H1 (cell line): Measurements from ENCODE around the gene SLC43A3. TPM values are rescaled to one million over a fixed set of nuclear protein-coding genes. Genes with fewer than 3 reads are reported as not detected.

Source experiments
- CTCF ChIA-PET: fragments of 300-600 bp; sonication (Branson Sonifier 250); formaldehyde crosslinking; loops from one replicate; lab custom pipeline; 2021; ENCODE audit not compliant: partially characterized antibody; lab: Charles Lee
- POLR2A ChIA-PET: fragments of 300-600 bp; sonication (Branson Sonifier 250); formaldehyde crosslinking; loops from one replicate; lab custom pipeline; 2021; ENCODE audit warnings: inconsistent platforms; ENCODE audit not compliant: partially characterized antibody; lab: Charles Lee
- DNase-seq, 2 experiments: peaks; one replicate each; pipeline versions ENCODE4 v3.0.0 to v3.0.0-alpha.2; 2010 to 2022; ENCODE audit warnings: low spot score in 2 of 2, low read depth in 1 of 2, mixed read lengths in 1 of 2
- FAIRE-seq: peaks from 2 replicates; lab custom pipeline; 2011; peaks lifted over from hg19 to GRCh38; lab: Jason Lieb, UNC
- H2AFZ ChIP-seq: 2 replicates; pipeline ENCODE4 v1.8.1; 2012; ENCODE audit warnings: low read length, inconsistent platforms
- H2AK5ac ChIP-seq: 2 replicates; pipeline ENCODE4 v1.6.1; 2013; ENCODE audit warnings: low read depth, low read length
- H2BK120ac ChIP-seq: replicated peaks from 2 replicates; pipeline ENCODE3; 2013; ENCODE audit warnings: low read depth, low read length, inconsistent platforms
- H2BK12ac ChIP-seq: 2 replicates; pipeline ENCODE4 v1.6.1; 2013; ENCODE audit warnings: low read depth, low read length
- H2BK15ac ChIP-seq: 2 replicates; pipeline ENCODE4 v1.6.1; 2013; ENCODE audit warnings: low read length
- H2BK20ac ChIP-seq: 2 replicates; pipeline ENCODE4 v1.6.1; 2013; ENCODE audit warnings: low read length
- H2BK5ac ChIP-seq: 2 replicates; pipeline ENCODE4 v1.6.1; 2013; ENCODE audit warnings: low read depth, low read length
- H3K14ac ChIP-seq: 2 replicates; pipeline ENCODE4 v1.6.1; 2013; ENCODE audit warnings: inconsistent platforms; ENCODE audit not compliant: insufficient read length
- H3K18ac ChIP-seq: 2 replicates; pipeline ENCODE4 v1.6.1; 2013; ENCODE audit warnings: low read length; ENCODE audit errors: extremely low read depth
- H3K23ac ChIP-seq: 2 replicates; pipeline ENCODE4 v1.6.1; 2013; ENCODE audit warnings: inconsistent platforms; ENCODE audit not compliant: insufficient read length
- H3K23me2 ChIP-seq: 2 replicates; pipeline ENCODE4 v1.6.1; 2013; ENCODE audit warnings: low read depth, low read length
- H3K27ac ChIP-seq: 2 replicates; pipeline ENCODE4 v1.6.1; 2011; ENCODE audit warnings: low read depth, low read length, inconsistent platforms
- H3K27me3 ChIP-seq, 4 experiments: replicated peaks in 1 of 4; 1 replicate in 1 of 4; 2 replicates in 3 of 4; pipeline versions ENCODE4 v1.6.1 to v1.8.1; 2011 to 2013; ENCODE audit warnings: low read length in 3 of 4, mild to moderate bottlenecking in 3 of 4, inconsistent platforms in 2 of 4, mixed read lengths in 2 of 4, moderate library complexity in 1 of 4; ENCODE audit not compliant: control insufficient read depth in 3 of 4, insufficient read depth in 3 of 4; ENCODE audit errors: extremely low read depth in 1 of 4
- H3K36me3 ChIP-seq, 4 experiments: 2 replicates each; pipeline versions ENCODE4 v1.6.1 to v1.8.1; 2011 to 2013; ENCODE audit warnings: mild to moderate bottlenecking in 4 of 4, low read length in 3 of 4, moderate library complexity in 2 of 4, control low read depth in 1 of 4, inconsistent platforms in 1 of 4; ENCODE audit not compliant: insufficient read depth in 4 of 4, control insufficient read depth in 2 of 4
- H3K4ac ChIP-seq: replicated peaks from 2 replicates; pipeline ENCODE3; 2013; ENCODE audit warnings: low read length, low read depth, mixed read lengths, inconsistent platforms; ENCODE audit not compliant: insufficient read length
- H3K4me1 ChIP-seq, 4 experiments: replicated peaks in 1 of 4; 1 replicate in 1 of 4; 2 replicates in 3 of 4; pipeline versions ENCODE4 v1.6.1 to v1.8.1; 2011 to 2013; ENCODE audit warnings: low read length in 3 of 4, inconsistent platforms in 2 of 4, mixed read lengths in 1 of 4; ENCODE audit not compliant: insufficient read depth in 4 of 4, control insufficient read depth in 3 of 4
- H3K4me2 ChIP-seq, 2 experiments: 2 replicates each; pipeline versions ENCODE4 v1.6.1 to v1.8.1; 2011 to 2013; ENCODE audit warnings: low read depth in 2 of 2, low read length in 2 of 2, control low read depth in 1 of 2, inconsistent platforms in 1 of 2, mild to moderate bottlenecking in 1 of 2; ENCODE audit not compliant: insufficient read depth in 1 of 2
- H3K4me3 ChIP-seq, 4 experiments: fragments of 200-600, 300-600 bp in 1 of 4; sonication (generic), shearing (Covaris generic), sonication (Bioruptor Twin) in 1 of 4; 2 replicates each; pipeline versions ENCODE4 v1.5.1 to v1.8.1; 2011 to 2016; ENCODE audit warnings: low read length in 4 of 4, low read depth in 3 of 4, control low read depth in 2 of 4, inconsistent platforms in 2 of 4, mild to moderate bottlenecking in 2 of 4, mixed read lengths in 1 of 4, moderate library complexity in 1 of 4; ENCODE audit not compliant: insufficient read depth in 2 of 4; ENCODE audit errors: extremely low read depth in 1 of 4
- H3K56ac ChIP-seq: replicated peaks from 2 replicates; pipeline ENCODE3; 2013; ENCODE audit warnings: low read depth, mild to moderate bottlenecking, mixed read lengths, low read length, inconsistent platforms; ENCODE audit not compliant: insufficient read length
- H3K79me1 ChIP-seq: 2 replicates; pipeline ENCODE4 v1.6.1; 2013; ENCODE audit warnings: low read depth, low read length, control low read depth
- H3K79me2 ChIP-seq, 2 experiments: 2 replicates each; pipeline versions ENCODE4 v1.6.1 to v1.8.1; 2012 to 2013; ENCODE audit warnings: low read length in 2 of 2, mild to moderate bottlenecking in 2 of 2, inconsistent platforms in 1 of 2; ENCODE audit not compliant: insufficient read depth in 2 of 2, control insufficient read depth in 1 of 2
- H3K9ac ChIP-seq, 4 experiments: replicated peaks in 1 of 4; 1 replicate in 1 of 4; 2 replicates in 3 of 4; pipeline versions ENCODE4 v1.6.1 to v1.8.1; 2011 to 2013; ENCODE audit warnings: low read depth in 3 of 4, low read length in 3 of 4, control low read depth in 2 of 4, mild to moderate bottlenecking in 2 of 4, moderate library complexity in 2 of 4, inconsistent platforms in 1 of 4; ENCODE audit errors: extremely low read depth in 1 of 4
- H3K9me3 ChIP-seq, 2 experiments: 2 replicates each; pipeline versions ENCODE4 v1.6.1 to v1.8.1; 2012 to 2013; ENCODE audit warnings: mild to moderate bottlenecking in 2 of 2, moderate library complexity in 2 of 2, control low read depth in 1 of 2, inconsistent platforms in 1 of 2, low read depth in 1 of 2, low read length in 1 of 2, mixed read lengths in 1 of 2; ENCODE audit not compliant: insufficient read depth in 2 of 2
- H4K20me1 ChIP-seq, 2 experiments: replicated peaks in 1 of 2; 2 replicates each; pipeline versions ENCODE3 to v1.8.1; 2011 to 2013; ENCODE audit warnings: inconsistent platforms in 2 of 2, low read length in 2 of 2, mild to moderate bottlenecking in 1 of 2; ENCODE audit not compliant: insufficient read depth in 2 of 2, control insufficient read depth in 1 of 2
- H4K5ac ChIP-seq: 2 replicates; pipeline ENCODE4 v1.6.1; 2013; ENCODE audit warnings: low read length, low read depth, mixed read lengths, inconsistent platforms; ENCODE audit not compliant: insufficient read length
- H4K8ac ChIP-seq: 2 replicates; pipeline ENCODE4 v1.8.0; 2013; ENCODE audit warnings: mild to moderate bottlenecking, moderate library complexity, low read length, inconsistent platforms; ENCODE audit not compliant: insufficient read depth; ENCODE audit errors: extremely low read depth
- H4K91ac ChIP-seq: replicated peaks from 2 replicates; pipeline ENCODE3; 2013; ENCODE audit warnings: low read length, mixed read lengths, inconsistent platforms; ENCODE audit not compliant: insufficient read length
- ASH2L ChIP-seq: fragments of 200-600, 300-600 bp; sonication (generic); IDR thresholded peaks from one replicate; pipeline ENCODE4 v1.7.1; 2017; ENCODE audit warnings: low read length
- CHD2 ChIP-seq: IDR thresholded peaks from 2 replicates; pipeline ENCODE4 v1.6.1; 2012; ENCODE audit warnings: low read length, improper control_type of control experiment
- GABPA ChIP-seq: IDR thresholded peaks from 2 replicates; pipeline ENCODE4 v1.6.1; 2011; ENCODE audit warnings: mild to moderate bottlenecking, low read length, moderate library complexity, borderline replicate concordance; ENCODE audit not compliant: insufficient read depth
- HDAC6 ChIP-seq: IDR thresholded peaks from one replicate; pipeline ENCODE4 v1.7.1; 2012; ENCODE audit warnings: low read depth, mild to moderate bottlenecking, inconsistent platforms, low read length, moderate library complexity
- RBBP5 ChIP-seq: IDR thresholded peaks from 2 replicates; pipeline ENCODE4 v1.7.1; 2012; ENCODE audit warnings: low read depth, mild to moderate bottlenecking, inconsistent platforms, low read length, moderate library complexity, borderline replicate concordance
- SIN3A ChIP-seq, 2 experiments: IDR thresholded peaks in 1 of 2; conservative IDR thresholded peaks in 1 of 2; 2 replicates each; pipeline ENCODE4 v1.6.1; 2011 to 2012; ENCODE audit warnings: low read length in 2 of 2, improper control_type of control experiment in 1 of 2, low read depth in 1 of 2, mild to moderate bottlenecking in 1 of 2
- SIX5 ChIP-seq: IDR thresholded peaks from 2 replicates; pipeline ENCODE4 v1.6.1; 2011; ENCODE audit warnings: mild to moderate bottlenecking, low read depth, low read length
- WGBS, 2 experiments: shearing (Covaris generic) in 1 of 2; methylation state at CpG; one replicate each; pipeline versions ENCODE4 v1.1.6 to v1.1.7; 2013 to 2015; ENCODE audit warnings: low lambda C conversion rate in 2 of 2, mixed read lengths in 2 of 2, inconsistent platforms in 1 of 2, low coverage in 1 of 2, missing lambda C conversion rate in 1 of 2; ENCODE audit not compliant: insufficient replicate concordance in 2 of 2, insufficient coverage in 1 of 2, insufficient read length in 1 of 2; ENCODE audit errors: extremely low coverage in 1 of 2, missing lambda C conversion rate in 1 of 2; 5-methylcytosine and 5-hydroxymethylcytosine counted together
- polyA plus RNA-seq, 7 experiments: library from polyadenylated mRNA; depleted of rRNA in 3 of 7; stranded (reverse) in 5 of 7; unstranded in 2 of 7; fragments of >200 nt in 5 of 7; fragments of 200-250 nt in 2 of 7; gene quantifications; 1 replicate in 5 of 7; 2 replicates in 1 of 7; 4 replicates in 1 of 7; pipeline versions ENCODE4 v1.2.1 to v1.2.3, GENCODE V29; 2011 to 2013; ENCODE audit warnings: missing spikeins in 2 of 7, mixed read lengths in 2 of 7
- total RNA-seq: library from RNA; stranded (reverse); fragmentation: NEBNext Ultra II Directional; extraction: Animal tissue kit (Norgen Biotek cat#: 25700); gene quantifications from 2 replicates; pipeline ENCODE4 v1.2.1, GENCODE V29; 2021
- TF ChIP-seq, protein P1 (sequence below): IDR thresholded peaks from 2 replicates; pipeline ENCODE4 v1.6.1; 2012; ENCODE audit warnings: inconsistent platforms

Gene SLC43A3
- total and polyA plus RNA-seq, 2 of the 8 experiments (the other 6 are each of a cell fraction or from before 2014, with no cell fraction given): 31.8 to 67.8 TPM

DNA sequence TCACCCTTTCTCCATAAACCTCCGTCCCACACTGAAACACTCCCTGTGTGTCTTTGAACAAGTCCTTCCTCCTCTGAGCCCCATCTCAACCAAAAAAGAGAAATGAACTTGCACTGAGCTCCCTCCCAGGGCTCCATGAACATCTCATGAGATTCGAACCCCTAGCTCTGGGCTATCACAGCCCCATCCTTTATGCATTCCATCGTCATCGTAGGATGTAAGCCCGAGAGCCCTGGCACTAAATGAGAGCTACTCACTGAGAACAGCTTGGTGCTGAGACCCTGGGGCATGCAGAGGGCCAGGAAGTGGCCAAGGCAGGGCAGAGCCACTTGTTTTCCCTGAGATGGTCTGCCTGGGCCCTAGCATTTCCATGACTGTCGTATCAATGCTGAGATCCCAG is 12.9 kb upstream of the SLC43A3 start:
- H3K4ac ChIP-seq: no peak overlapping the region
- H4K8ac ChIP-seq: no peak overlapping the region; the same call in 1 of the 2 replicates
- ChIA-PET POLR2A (interaction anchor here (1.5 kb wide), 1 partner anchor 35 kb away, joined by 3 read pairs; no protein-coding TSS in a partner anchor), CTCF (interaction anchor here (0.7 to 12.5 kb wide), 7 partner anchors 9 to 101 kb away, joined by 3 to 97 read pairs (median 6); partner anchors contain the start of genes P2RX3 and RTN4RL2)
- no peak overlapping the region for H3K4me3 ChIP-seq
- no peak overlapping the region for H3K27ac ChIP-seq
- no peak overlapping the region for H3K4me2 ChIP-seq
- no peak overlapping the region for H2BK5ac ChIP-seq
- H3K23ac ChIP-seq: no peak overlapping the region
- H2BK12ac ChIP-seq: no peak overlapping the region
- no peaks in the 10 kb centered on the region for H3K36me3 ChIP-seq
- no peaks in the 10 kb centered on the region for H3K79me2 ChIP-seq
- no peak overlapping the region for H4K5ac ChIP-seq
- no peaks in the 10 kb centered on the region for H4K20me1 ChIP-seq
- H3K9ac ChIP-seq: no peak overlapping the region
- no peaks in the 10 kb centered on the region for H3K4me1 ChIP-seq
- DNase-seq (no peak), FAIRE-seq (no peak)
- H3K14ac ChIP-seq: no peak overlapping the region
- H3K9me3 ChIP-seq: no peaks in the 10 kb centered on the region
- no peak overlapping the region for H2BK120ac ChIP-seq
- H3K56ac ChIP-seq: no peak overlapping the region
- H2AFZ ChIP-seq: no peak overlapping the region
- no peak overlapping the region for H4K91ac ChIP-seq
- H2BK20ac ChIP-seq: no peak overlapping the region
- no peaks in the 10 kb centered on the region for H3K79me1 ChIP-seq
- no peaks in the 10 kb centered on the region for H3K23me2 ChIP-seq
- H2BK15ac ChIP-seq: no peak overlapping the region
- H3K27me3 ChIP-seq: no peaks in the 10 kb centered on the region
- TF ChIP-seq SIN3A (conservative IDR thresholded peaks at IDR 0.05 in 1 of 2, IDR thresholded peaks at IDR 0.05 in 1 of 2; ENCODE audit: low read depth in 1 of 2, low read length in 2 of 2) (no peak), SIX5 (no peak), CHD2 (no peak), ASH2L (no peak), GABPA (no peak), HDAC6 (no peak), RBBP5 (no peak)
- TF ChIP-seq, protein P1, sequence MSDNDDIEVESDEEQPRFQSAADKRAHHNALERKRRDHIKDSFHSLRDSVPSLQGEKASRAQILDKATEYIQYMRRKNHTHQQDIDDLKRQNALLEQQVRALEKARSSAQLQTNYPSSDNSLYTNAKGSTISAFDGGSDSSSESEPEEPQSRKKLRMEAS: no peak
- H2AK5ac ChIP-seq: no peak overlapping the region
- 83% methylated on average over 6 of the region's 6 CpGs; no CpG with 5 or more reads in 1 of the 2 experiments for WGBS, 2 experiments
- no peak overlapping the region for H3K18ac ChIP-seq
